Heart left ventricle (tissue), 16 donors: Measurements from ENCODE around the gene ACSBG1. TPM values are rescaled to one million over a fixed set of nuclear protein-coding genes. Genes with fewer than 3 reads are reported as not detected.

Experiments
- ATAC-seq, 4 donors: fragments of 200-7000 bp; cut with Tn5 transposase; one replicate each; pipeline ENCODE4 v1.9.1; 2020 to 2022; ENCODE audit warnings: moderate library complexity in 4 of 4, mild to moderate bottlenecking in 3 of 4, moderate number of reproducible peaks in 1 of 4
- DNase-seq, 5 donors: peaks; one replicate each; pipeline ENCODE4 v3.0.0-alpha.2; 2020
- H3K27ac ChIP-seq, 12 donors: fragments of 200-600 bp; sonication (generic) in 4 of 12; one replicate each; pipeline versions ENCODE4 v1.5.0 to v1.8.0; 2016 to 2022; ENCODE audit warnings: mild to moderate bottlenecking in 2 of 12
- H3K27me3 ChIP-seq, 9 donors: fragments of 200-600 bp; sonication (generic) in 2 of 9; one replicate each; pipeline versions ENCODE4 v1.5.1 to v1.8.0; 2016 to 2022; ENCODE audit warnings: mild to moderate bottlenecking in 3 of 9
- H3K36me3 ChIP-seq, 9 donors: fragments of 200-600 bp; sonication (generic) in 2 of 9; one replicate each; pipeline versions ENCODE4 v1.5.0 to v1.8.0; 2018 to 2022; ENCODE audit warnings: mild to moderate bottlenecking in 2 of 9
- H3K4me1 ChIP-seq, 12 donors: fragments of 200-600 bp; sonication (generic) in 4 of 12; one replicate each; pipeline versions ENCODE4 v1.5.0 to v1.8.0; 2016 to 2022; ENCODE audit warnings: mild to moderate bottlenecking in 3 of 12
- H3K4me3 ChIP-seq, 12 donors: fragments of 200-600 bp; sonication (generic) in 4 of 12; one replicate each; pipeline versions ENCODE4 v1.5.0 to v1.8.0; 2017 to 2022; ENCODE audit warnings: mild to moderate bottlenecking in 9 of 12, moderate library complexity in 4 of 12
- H3K9me3 ChIP-seq, 12 donors: fragments of 200-600 bp; sonication (generic) in 4 of 12; one replicate each; pipeline versions ENCODE4 v1.5.0 to v1.8.0; 2016 to 2022; ENCODE audit warnings: mild to moderate bottlenecking in 1 of 12
- CTCF ChIP-seq, 12 donors: fragments of 200-600 bp; sonication (generic) in 4 of 12; IDR thresholded peaks; one replicate each; pipeline versions ENCODE4 v1.5.0 to v1.8.0; 2018 to 2022; ENCODE audit warnings: antibody characterized with exemption in 12 of 12, mild to moderate bottlenecking in 5 of 12
- POLR2A ChIP-seq, 2 donors: fragments of 450-650 bp; IDR thresholded peaks; one replicate each; pipeline ENCODE4 v1.6.1; 2017; ENCODE audit warnings: antibody characterized with exemption in 2 of 2, mild to moderate bottlenecking in 2 of 2, moderate library complexity in 2 of 2
- WGBS, 4 donors: extraction: QIAGEN DNeasy Blood & Tissue Kit in 2 of 4; methylation state at CpG; one replicate each; pipeline versions ENCODE4 v1.1.5 to v1.1.7; 2013 to 2018; 5-methylcytosine and 5-hydroxymethylcytosine counted together
- intact Hi-C, 10 donors: fragments of 100-400 bp; cut with DNase I; formaldehyde crosslinking; loops; one replicate each; pipeline versions ENCODE4 v1.11.1 to v1.14.2; 2022
- polyA plus RNA-seq, 2 donors: library from polyadenylated mRNA; stranded (reverse); fragments of 200-250 nt; gene quantifications; one replicate each; pipeline ENCODE4 v1.2.3, GENCODE V29; 2013
- total RNA-seq, 9 donors: library from RNA; depleted of rRNA in 2 of 9; stranded (reverse); fragments of >200 nt in 2 of 9; fragmentation: NEBNext Ultra II Directional in 3 of 9; extraction: Animal tissue kit (Norgen Biotek cat#: 25700) in 3 of 9; gene quantifications; one replicate each; pipeline versions ENCODE4 v1.1.0 to v1.2.4, GENCODE V29; 2016 to 2023
- donor health status: ischemic (EF 13 %, LVEDD 7.1; RV severe dilation, severe dysfunction).
- donor health status: healthy with polysubstance abuse.
- donor health status: DM: no; HTN: yes; CAD: no.
- donor health status: DM: no; HTN: no; CAD: no.
- donor health status: ischemic (EF 25% LVEDD 6.9; RV normal size, moderate dysfunction).
- donor health status: ischemic (EF 25% LVEDD 5.7; RV mildly dilated, moderate dysfunction).
- donor health status: healthy.
- donor health status: DM: yes; HTN: yes; CAD: no.
- donor health status: ischemic (EF 35%, LVEDD 5.7; RV mildly dilated, moderate dysfunction).
- donor health status: nonischemic (EF 11% LVEDD 7.7; RV severe dilation, severe dysfunction).
- donor health status: DM: yes; HTN: yes; CAD: no.
- donor health status: PGD.
- donor health status: ischemic (EF 29% LVEDD 5.4; RV normal size, mild dysfunction).
- donor health status: nonischemic (EF 23%, LVEDD 6.1; RV moderate dilation, normal function).

The ACSBG1 gene
- total and polyA plus RNA-seq, 11 donors: 0.05 to 1.2 (median 0.16) TPM; not detected in 5

GRCh38 chr15:78179286-78179840 lies 55.0 kb downstream of the ACSBG1 start:
- no peak for DNase-seq
- no peaks in the 10 kb centered on the region for H3K27me3 ChIP-seq
- intact Hi-C loops: loop anchor here in 5 of 10 donors (5.0 kb wide), 2 partner anchors 58 to 63 kb away; no protein-coding TSS in a partner anchor

GRCh38 chr15:78178064-78178463 lies 56.3 kb downstream of the ACSBG1 start:
- ATAC-seq (no peak), DNase-seq (no peak)
- WGBS, 4 donors: 81 to 89% (median 83%) methylated on average over 6 of the region's 6 CpGs
- Histone ChIP-seq H3K4me3 (no peak overlapping the region), H3K27ac (no peak overlapping the region), H3K27me3 (no peaks in the 10 kb centered on the region), H3K36me3 (peaks cover 0 to 6% (median 0%) of the 10 kb centered on the region in 9 donors), H3K4me1 (peaks cover 0 to 7% (median 0%) of the 10 kb centered on the region in 12 donors), H3K9me3 (no peaks in the 10 kb centered on the region)
- intact Hi-C loops: loop anchor here in 5 of 10 donors (5.0 kb wide), 2 partner anchors 59 to 64 kb away; no protein-coding TSS in a partner anchor
- TF ChIP-seq CTCF (IDR thresholded peaks at IDR 0.05) (no peak), POLR2A (IDR thresholded peaks at IDR 0.05) (no peak)

More at GRCh38 chr15:78179286-78179840, 55.0 kb downstream of the ACSBG1 start:
- WGBS, 4 donors: 86 to 96% (median 92%) methylated on average over 10 to 12 of the region's 12 CpGs
- Histone ChIP-seq H3K4me3 (no peak overlapping the region), H3K36me3 (peaks cover 0 to 1% (median 0%) of the 10 kb centered on the region in 9 donors), H3K27ac (no peak overlapping the region), H3K4me1 (no peaks in the 10 kb centered on the region), H3K9me3 (no peaks in the 10 kb centered on the region)
- TF ChIP-seq POLR2A (IDR thresholded peaks at IDR 0.05): no peak
- no peak for TF ChIP-seq CTCF (IDR thresholded peaks at IDR 0.05)
- ATAC-seq: no peak

- TF ChIP-seq CTCF (IDR thresholded peaks at IDR 0.05): peak; percentile 41 to 72 (median 62)
- TF ChIP-seq POLR2A (IDR thresholded peaks at IDR 0.05): no peak
- 22 to 29% (median 23%) methylated on average over 9 to 12 of the region's 12 CpGs for WGBS, 4 donors
- H3K36me3 ChIP-seq: peaks cover 0 to 10% (median 3%) of the 10 kb centered on the region in 9 donors
- H3K9me3 ChIP-seq: no peaks in the 10 kb centered on the region
- peak in 3 of 5 donors; percentile 43 to 53 (median 43) for DNase-seq
- peak in 3 of 4 donors; percentile 37 to 53 (median 51) for ATAC-seq
- no peaks in the 10 kb centered on the region for H3K27me3 ChIP-seq
- H3K4me1 ChIP-seq: peaks cover 0 to 7% (median 0%) of the 10 kb centered on the region in 12 donors
- intact Hi-C loops: loop anchor here (1.0 to 5.0 kb wide), 5 partner anchors 47 to 65 kb away; partner anchors contain the start of gene CIB2 (in 1 of the 10)
- H3K4me3 ChIP-seq: no peak overlapping the region
- no peak overlapping the region for H3K27ac ChIP-seq
Observed at GRCh38 chr15:78177447-78177873, 56.9 kb downstream of the ACSBG1 start.

DNA sequence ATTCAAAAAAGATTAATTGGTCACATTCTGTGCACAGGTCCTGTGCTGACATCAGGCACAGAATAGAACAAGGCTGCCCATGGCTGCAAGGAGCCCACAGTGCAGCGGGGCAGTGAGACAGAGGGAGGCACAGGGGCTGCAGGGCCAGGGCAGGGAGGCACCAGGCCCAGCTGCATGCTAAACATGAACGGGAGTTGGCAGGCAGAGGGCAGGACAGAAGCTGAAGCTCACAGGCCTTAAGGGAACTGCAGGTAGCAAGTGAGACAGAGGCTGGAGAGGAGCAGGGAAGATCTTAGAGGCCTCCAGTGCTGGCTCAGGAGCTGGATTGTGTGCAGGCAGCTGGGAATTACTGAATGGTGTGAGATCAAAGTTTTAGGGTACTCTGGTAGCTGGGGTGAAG lies 59.0 kb downstream of the ACSBG1 start:
- Histone ChIP-seq H3K36me3 (peaks cover 0 to 31% (median 24%) of the 10 kb centered on the region in 9 donors), H3K4me1 (peaks cover 0 to 24% (median 6%) of the 10 kb centered on the region in 12 donors), H3K9me3 (no peaks in the 10 kb centered on the region), H3K4me3 (no peak overlapping the region), H3K27ac (no peak overlapping the region), H3K27me3 (no peaks in the 10 kb centered on the region)
- ATAC-seq: no peak
- TF ChIP-seq POLR2A (IDR thresholded peaks at IDR 0.05): no peak
- TF ChIP-seq CTCF (IDR thresholded peaks at IDR 0.05): no peak
- 45 to 55% (median 52%) methylated on average over 2 of the region's 2 CpGs for WGBS, 4 donors
- DNase-seq: no peak
- intact Hi-C loops: loop anchor here in 5 of 10 donors (5.0 kb wide), 2 partner anchors 62 to 67 kb away; no protein-coding TSS in a partner anchor
